Measurements from ENCODE around the gene LENG8. TPM values are rescaled to one million over a fixed set of nuclear protein-coding genes. Genes with fewer than 3 reads are reported as not detected.

Gene LENG8
- total and polyA plus RNA-seq, 11 donors: 23.6 to 93.9 (median 58.8) TPM

DNA sequence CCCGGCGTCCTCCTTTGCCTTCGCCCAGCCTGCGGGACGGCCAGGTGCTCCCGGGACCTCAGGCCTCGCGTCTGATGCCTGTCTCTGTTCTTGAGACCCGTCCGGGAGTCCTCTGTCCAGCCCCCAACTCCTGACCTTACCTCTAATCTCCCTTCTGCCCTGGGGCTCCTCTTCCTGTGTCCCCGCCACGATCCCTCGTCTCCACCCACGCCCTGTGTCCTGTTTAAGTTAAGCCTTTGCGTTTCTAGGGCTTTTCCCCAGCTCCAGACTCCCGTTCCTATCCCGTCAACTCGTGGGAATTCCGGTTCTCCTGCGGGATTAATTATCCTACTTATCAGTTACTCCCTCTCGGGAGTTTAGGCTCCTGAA, 686 bp downstream of the LENG8 start:
- TF ChIP-seq POLR2A (IDR thresholded peaks at IDR 0.05): no peak
- TF ChIP-seq, protein P1, sequence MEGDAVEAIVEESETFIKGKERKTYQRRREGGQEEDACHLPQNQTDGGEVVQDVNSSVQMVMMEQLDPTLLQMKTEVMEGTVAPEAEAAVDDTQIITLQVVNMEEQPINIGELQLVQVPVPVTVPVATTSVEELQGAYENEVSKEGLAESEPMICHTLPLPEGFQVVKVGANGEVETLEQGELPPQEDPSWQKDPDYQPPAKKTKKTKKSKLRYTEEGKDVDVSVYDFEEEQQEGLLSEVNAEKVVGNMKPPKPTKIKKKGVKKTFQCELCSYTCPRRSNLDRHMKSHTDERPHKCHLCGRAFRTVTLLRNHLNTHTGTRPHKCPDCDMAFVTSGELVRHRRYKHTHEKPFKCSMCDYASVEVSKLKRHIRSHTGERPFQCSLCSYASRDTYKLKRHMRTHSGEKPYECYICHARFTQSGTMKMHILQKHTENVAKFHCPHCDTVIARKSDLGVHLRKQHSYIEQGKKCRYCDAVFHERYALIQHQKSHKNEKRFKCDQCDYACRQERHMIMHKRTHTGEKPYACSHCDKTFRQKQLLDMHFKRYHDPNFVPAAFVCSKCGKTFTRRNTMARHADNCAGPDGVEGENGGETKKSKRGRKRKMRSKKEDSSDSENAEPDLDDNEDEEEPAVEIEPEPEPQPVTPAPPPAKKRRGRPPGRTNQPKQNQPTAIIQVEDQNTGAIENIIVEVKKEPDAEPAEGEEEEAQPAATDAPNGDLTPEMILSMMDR (IDR thresholded peaks at IDR 0.05): no peak
- Histone ChIP-seq H3K27me3 (no peaks in the 10 kb centered on the region), H3K27ac (peak overlapping the region; percentile 87 to 98 (median 96)), H3K9me3 (no peaks in the 10 kb centered on the region), H3K36me3 (peaks cover 4 to 56% (median 46%) of the 10 kb centered on the region in 9 donors), H3K4me1 (peaks cover 11 to 52% (median 35%) of the 10 kb centered on the region in 12 donors), H3K4me3 (peak overlapping the region; percentile 58 to 99 (median 92))
- no peak for DNase-seq
- WGBS, 4 donors: 0 to 1% (median 1%) methylated on average over 19 to 21 of the region's 21 CpGs
- intact Hi-C loops (cut with DNase I): loop anchor here in 4 of 10 donors (1.0 to 2.0 kb wide), 3 partner anchors 13 to 15 kb away; partner anchors contain the start of gene LENG9 (in 3 of the 4)
- no peak for ATAC-seq

DNA sequence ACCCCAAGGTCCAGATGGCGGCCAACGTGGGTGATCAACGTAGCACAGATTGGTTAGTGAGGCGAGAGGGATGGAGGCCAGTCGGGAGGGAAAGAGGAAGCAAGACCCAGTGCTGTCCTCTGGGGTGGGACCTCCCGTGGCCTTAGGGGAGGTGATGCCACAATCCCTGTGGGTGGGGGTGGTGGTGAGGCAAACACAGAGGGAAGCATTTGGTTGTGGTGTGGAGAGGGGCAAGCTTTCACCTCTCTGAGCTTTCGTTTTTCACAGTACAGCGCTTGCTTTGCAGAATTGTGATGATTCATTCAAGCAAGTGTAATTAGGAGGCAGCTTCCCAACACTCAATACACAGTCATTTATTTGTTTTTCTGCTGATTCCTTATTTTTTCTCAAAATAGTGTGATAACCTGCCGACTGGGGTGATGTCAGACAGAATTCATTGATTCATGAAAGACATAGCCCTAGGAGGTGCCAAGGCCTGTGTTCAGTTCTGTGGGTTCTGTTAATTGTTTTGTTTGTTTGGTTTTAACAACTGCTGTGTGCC, 2.4 kb downstream of the LENG8 start:
- WGBS, 4 donors: 66 to 76% (median 73%) methylated on average over 9 of the region's 9 CpGs
- H3K36me3 ChIP-seq: peaks cover 4 to 59% (median 54%) of the 10 kb centered on the region in 9 donors
- H3K4me1 ChIP-seq: peaks cover 11 to 52% (median 35%) of the 10 kb centered on the region in 12 donors
- ATAC-seq (no peak), DNase-seq (no peak)
- intact Hi-C loops (cut with DNase I): no loop called here
- H3K27ac ChIP-seq: peak overlapping the region in 1 of 12 donors; percentile 58
- peak overlapping the region in 3 of 12 donors; percentile 80 to 99 (median 96) for H3K4me3 ChIP-seq
- H3K27me3 ChIP-seq: no peaks in the 10 kb centered on the region
- no peaks in the 10 kb centered on the region for H3K9me3 ChIP-seq
- TF ChIP-seq, protein P1 (IDR thresholded peaks at IDR 0.05): no peak
- TF ChIP-seq POLR2A (IDR thresholded peaks at IDR 0.05): no peak

DNA sequence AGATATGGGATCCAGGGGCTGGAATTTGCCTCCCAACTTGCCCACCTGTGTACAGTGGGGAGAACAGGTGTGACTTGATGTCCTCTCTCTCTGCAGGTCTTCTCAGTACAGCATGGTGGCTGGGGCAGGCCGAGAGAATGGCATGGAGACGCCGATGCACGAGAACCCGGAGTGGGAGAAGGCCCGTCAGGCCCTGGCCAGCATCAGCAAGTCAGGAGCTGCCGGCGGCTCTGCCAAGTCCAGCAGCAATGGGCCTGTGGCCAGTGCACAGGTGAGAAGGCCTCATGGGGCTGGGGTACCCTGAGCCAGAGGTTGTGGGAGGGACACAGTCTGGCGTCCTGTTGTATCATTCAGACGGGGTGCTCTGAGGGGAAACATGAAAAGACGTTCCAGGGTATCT, 3.0 kb downstream of the LENG8 start:
- no peak overlapping the region for H3K4me3 ChIP-seq
- H3K27ac ChIP-seq: no peak overlapping the region
- ATAC-seq (no peak), DNase-seq (no peak)
- H3K9me3 ChIP-seq: no peaks in the 10 kb centered on the region
- intact Hi-C loops (cut with DNase I): no loop called here
- 82 to 86% (median 85%) methylated on average over 11 of the region's 11 CpGs for WGBS, 4 donors
- no peak for TF ChIP-seq POLR2A (IDR thresholded peaks at IDR 0.05)
- TF ChIP-seq, protein P1 (IDR thresholded peaks at IDR 0.05): no peak
- H3K36me3 ChIP-seq: peaks cover 4 to 65% (median 60%) of the 10 kb centered on the region in 9 donors
- no peaks in the 10 kb centered on the region for H3K27me3 ChIP-seq
- peaks cover 7 to 47% (median 32%) of the 10 kb centered on the region in 12 donors for H3K4me1 ChIP-seq

DNA sequence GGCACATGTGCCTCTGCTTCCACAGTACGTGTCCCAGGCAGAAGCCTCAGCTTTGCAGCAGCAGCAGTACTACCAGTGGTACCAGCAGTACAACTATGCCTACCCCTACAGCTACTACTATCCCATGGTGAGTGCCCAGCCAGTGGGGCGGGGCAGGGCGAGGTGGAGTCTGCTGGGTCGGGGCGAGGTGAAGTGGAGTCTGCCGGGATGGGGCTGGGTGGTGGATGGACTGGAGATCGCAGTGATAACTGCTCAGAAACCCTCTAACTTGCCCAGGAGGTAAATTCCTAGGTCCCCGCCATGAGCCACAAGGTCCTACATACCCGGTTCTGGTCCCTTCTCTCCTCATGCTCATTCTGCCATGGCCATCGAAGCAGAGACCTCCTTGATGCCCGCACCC, 3.6 kb downstream of the LENG8 start:
- intact Hi-C loops (cut with DNase I): no loop called here
- Histone ChIP-seq H3K9me3 (no peaks in the 10 kb centered on the region), H3K4me1 (peaks cover 7 to 40% (median 25%) of the 10 kb centered on the region in 12 donors), H3K27ac (no peak overlapping the region), H3K4me3 (no peak overlapping the region), H3K36me3 (peaks cover 4 to 71% (median 66%) of the 10 kb centered on the region in 9 donors), H3K27me3 (no peaks in the 10 kb centered on the region)
- ATAC-seq (no peak), DNase-seq (no peak)
- TF ChIP-seq, protein P1 (IDR thresholded peaks at IDR 0.05): no peak
- TF ChIP-seq POLR2A (IDR thresholded peaks at IDR 0.05): no peak
- 82 to 92% (median 90%) methylated on average over 4 to 11 of the region's 11 CpGs for WGBS, 4 donors
